Measurements from ENCODE around the gene RPL15.

DNA sequence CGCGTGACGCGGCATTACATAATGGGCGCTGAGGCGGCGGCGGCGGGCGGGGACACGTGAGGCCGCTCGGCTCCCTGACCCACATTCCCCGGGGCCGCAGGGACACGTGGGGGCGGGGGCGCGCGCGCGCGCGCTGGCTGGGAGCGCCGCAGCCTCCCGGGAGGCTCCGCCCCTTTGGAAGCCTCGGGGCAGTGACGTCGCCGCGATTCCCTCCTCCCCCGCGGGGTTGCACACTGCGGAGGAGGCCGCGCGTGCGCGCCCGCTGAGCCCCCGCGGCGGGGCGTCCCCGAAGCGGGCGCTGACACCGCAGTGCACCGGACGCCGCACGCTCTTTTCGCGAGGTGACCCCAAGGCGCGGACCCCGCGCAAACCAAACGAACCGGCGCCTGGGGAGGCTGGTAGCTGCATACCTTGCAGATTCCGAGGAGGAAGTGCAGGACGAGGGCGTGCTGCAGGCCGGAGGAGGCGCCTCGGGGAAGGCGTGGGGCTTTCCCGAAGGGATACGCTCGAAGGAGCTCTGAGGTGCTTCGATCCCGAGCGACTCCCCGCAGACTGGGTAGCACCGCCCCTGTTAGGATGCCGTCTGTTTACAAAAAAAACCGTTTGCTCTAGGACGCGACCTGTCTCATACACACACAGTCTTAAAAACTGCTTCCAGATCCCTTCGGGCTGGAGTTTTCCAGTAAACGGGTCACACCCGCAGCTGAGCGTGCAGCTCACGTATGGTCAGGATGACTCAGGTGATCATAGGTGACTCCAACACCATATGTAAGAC is 29.2 kb downstream of the RPL15 start:
- TF ChIP-seq, protein P1, sequence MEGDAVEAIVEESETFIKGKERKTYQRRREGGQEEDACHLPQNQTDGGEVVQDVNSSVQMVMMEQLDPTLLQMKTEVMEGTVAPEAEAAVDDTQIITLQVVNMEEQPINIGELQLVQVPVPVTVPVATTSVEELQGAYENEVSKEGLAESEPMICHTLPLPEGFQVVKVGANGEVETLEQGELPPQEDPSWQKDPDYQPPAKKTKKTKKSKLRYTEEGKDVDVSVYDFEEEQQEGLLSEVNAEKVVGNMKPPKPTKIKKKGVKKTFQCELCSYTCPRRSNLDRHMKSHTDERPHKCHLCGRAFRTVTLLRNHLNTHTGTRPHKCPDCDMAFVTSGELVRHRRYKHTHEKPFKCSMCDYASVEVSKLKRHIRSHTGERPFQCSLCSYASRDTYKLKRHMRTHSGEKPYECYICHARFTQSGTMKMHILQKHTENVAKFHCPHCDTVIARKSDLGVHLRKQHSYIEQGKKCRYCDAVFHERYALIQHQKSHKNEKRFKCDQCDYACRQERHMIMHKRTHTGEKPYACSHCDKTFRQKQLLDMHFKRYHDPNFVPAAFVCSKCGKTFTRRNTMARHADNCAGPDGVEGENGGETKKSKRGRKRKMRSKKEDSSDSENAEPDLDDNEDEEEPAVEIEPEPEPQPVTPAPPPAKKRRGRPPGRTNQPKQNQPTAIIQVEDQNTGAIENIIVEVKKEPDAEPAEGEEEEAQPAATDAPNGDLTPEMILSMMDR (IDR thresholded peaks at IDR 0.05): peak in 2 of 4 experiments; percentile 15 to 26
- TF ChIP-seq EP300 (IDR thresholded peaks at IDR 0.05) (no peak), POLR2A (IDR thresholded peaks at IDR 0.05) (peak in 1 of 2 donors; percentile 45)
